Posterior vena cava (tissue), 2 donors: ENCODE data around the gene PTPRJ. TPM values are rescaled to one million over a fixed set of nuclear protein-coding genes. Genes with fewer than 3 reads are reported as not detected.

Experiments
- DNase-seq: peaks from one replicate; pipeline ENCODE4 v3.0.0-alpha.2; 2020; ENCODE audit warnings: low spot score
- intact Hi-C, 2 donors: fragments of 100-400 bp; cut with DNase I; formaldehyde crosslinking; loops; one replicate each; pipeline versions ENCODE4 v1.14.1 to v1.14.2; 2022 to 2023
- total RNA-seq, 2 donors: library from RNA; stranded (reverse); fragmentation: NEBNext Ultra II Directional; extraction: Animal tissue kit (Norgen Biotek cat#: 25700); gene quantifications; one replicate each; pipeline ENCODE4 v1.2.1, GENCODE V29; 2021
- donor health status: DM: yes; HTN: yes; CAD: no.
- donor health status: DM: yes; HTN: yes; CAD: no.

Gene PTPRJ
- total RNA-seq, 2 donors from 2014 or later = 17.4 to 19.7 TPM

- intact Hi-C loops = loop anchor here in 1 of 2 donors (10.0 kb wide), 1 partner anchor 76 kb away; no protein-coding TSS in a partner anchor
- DNase-seq = peak; percentile 61
Observed at GRCh38 chr11:48028914-48029680, 48.7 kb downstream of the PTPRJ start.

DNA sequence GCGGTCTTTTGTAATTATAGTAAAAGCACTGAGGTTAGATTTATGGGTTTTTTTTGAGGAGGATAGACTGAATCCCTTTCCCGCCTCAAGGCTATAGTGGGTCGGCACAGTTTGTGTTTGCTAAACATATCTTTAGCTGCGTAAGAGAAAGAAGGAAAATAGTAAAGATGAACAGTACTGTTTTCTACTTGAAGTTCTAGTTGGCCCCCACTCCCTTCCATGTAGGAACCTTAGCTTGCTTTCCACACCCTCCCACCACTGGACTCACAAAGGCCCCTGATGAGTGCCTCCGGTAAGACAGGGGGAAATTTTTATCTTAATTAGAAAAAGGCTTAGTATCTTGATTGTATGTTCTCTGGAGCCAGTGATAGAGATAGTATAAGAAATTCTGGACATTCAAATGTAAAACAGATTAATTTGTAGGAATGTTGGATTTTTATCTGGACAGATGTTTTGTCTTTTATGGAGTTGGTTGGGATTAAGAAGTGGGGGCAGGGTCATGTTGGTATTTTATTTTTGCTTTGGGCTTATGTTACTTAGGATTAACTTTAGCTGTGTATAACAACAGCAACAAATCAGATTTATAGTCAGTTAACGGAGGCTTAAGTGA lies 49.4 kb downstream of the PTPRJ start:
- DNase-seq = peak; percentile 9

DNA sequence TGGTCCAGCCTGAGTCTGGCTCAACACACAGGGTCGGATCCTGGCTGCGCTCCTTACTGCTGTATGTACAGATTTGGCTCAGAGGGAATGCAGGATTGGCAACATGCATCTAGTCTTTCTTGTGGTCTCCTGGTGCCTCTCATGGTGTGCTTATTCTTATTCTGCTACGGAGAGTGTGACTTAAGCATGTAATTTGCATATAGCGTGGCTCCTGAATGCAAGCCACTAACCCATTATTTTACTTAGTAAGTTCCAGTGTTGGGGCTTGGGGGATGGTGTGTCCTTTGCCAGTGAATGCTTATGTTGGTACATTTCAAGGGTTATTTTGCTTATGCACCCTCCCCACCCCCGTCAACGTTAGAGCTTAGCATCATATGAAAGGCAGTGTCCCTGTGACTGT lies 51.2 kb downstream of the PTPRJ start:
- peak; percentile 23 for DNase-seq
- intact Hi-C loops = no loop called here

More for the DNA sequence above, 49.4 kb downstream of the PTPRJ start:
- intact Hi-C loops = loop anchor here in 1 of 2 donors (10.0 kb wide), 1 partner anchor 75 kb away; no protein-coding TSS in a partner anchor

DNA sequence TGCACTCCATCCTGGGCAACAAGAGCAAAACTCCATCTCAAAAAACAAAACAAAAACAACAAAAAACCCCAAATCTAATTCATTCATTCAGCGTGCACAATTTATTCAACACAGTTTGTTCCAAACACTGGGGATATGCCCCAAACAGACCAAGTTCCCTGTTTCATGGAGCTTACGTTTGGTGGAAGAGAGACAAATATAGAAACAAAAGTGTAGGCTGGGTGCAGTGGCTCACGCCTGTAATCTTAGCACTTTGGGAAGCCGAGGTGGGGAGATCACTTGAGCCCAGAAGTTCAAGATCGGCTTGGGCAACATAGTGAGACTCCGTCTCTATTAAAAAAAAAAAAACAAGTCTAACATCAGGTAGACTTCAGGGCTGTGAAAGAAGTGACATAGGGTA lies 52.4 kb downstream of the PTPRJ start:
- DNase-seq = peak; percentile 2
- intact Hi-C loops = no loop called here

DNA sequence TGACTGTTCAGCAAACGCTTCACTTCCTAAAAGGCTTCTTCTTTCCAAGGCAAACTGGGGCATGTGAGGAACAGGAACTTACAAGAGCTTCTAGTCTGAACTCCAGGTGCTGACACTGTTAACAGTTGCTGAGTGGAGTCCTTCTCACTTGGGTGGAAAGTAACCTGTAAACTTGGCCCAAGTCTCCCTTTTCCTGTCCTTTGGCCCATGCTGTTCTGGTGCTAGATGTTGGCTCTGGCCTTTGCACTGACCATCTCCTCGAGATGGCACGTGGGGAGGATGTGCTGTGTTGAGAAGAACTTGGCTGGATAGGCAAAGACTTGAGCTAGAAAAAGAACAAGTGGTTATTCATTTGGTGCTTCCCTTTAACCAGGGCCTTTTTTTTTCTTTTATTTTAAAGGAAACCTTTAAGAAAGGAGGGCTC lies 53.6 kb downstream of the PTPRJ start:
- DNase-seq = no peak
- intact Hi-C loops = no loop called here

DNA sequence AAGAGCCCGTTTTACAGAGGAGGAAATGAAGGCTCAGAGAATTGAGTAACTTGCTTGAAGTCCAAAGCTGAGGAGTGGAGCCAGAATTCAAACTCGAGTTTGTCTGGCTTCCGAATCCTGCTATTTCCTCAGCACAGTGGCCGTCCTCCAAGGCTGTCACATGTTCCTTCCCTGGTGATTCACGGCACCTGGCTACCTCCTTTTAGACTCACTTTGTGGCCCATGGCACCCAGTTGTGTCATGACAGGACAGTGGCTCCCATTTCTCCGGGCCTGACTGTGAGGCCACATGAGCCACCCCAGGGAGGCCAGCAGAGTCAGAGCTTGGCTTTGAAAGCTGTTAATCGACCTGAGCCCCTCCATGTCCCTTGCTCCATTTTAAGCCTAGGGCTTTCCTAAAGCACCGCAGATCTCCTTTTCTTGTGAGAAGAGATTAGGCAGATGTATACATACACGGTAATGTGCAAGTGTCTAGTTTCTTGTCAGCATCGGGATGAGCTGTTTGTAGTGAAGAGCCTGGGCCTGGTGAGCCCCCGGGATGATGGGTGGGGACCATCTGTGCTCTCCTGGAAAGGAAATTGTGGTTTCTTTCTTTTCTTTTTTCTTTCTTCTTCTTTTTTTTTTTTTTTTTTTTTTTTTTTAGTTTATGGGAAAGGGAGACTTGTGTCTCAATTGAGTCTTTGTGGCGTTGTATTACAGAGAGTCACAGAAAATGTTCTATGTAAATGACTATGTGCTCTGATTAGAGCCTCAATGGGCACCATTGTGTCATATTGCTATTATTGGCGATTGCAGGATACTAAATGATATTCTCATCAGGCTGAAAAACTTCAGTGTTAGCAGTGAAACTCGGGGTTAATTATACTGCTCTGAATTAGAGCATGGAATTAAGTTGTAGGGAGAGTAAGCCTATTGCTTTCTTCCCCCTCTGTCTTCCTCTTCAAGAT lies 54.8 kb downstream of the PTPRJ start:
- DNase-seq = peak; percentile 90
- intact Hi-C loops = no loop called here

DNA sequence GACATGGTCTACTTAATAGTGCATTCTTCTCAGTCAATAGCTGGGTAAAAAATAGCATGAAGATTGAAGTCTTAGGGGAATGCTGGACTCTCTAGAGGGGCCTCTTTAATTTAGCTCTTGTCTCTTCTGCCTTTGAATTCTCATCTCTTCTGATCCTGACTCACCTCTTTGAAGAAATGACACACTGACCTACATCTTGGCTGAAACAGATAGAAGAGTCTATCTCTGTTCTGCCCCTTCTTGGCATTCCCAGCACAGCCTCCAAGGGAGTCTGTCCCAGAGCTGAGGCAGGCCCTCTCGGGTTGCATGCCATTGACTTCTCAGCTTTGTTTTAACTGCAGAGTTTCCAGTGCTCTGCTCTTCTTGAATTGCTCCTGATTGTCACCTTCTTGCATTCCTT lies 55.7 kb downstream of the PTPRJ start:
- DNase-seq = peak; percentile 34
- intact Hi-C loops = loop anchor here in 1 of 2 donors (1.0 kb wide), 1 partner anchor 24 kb away; no protein-coding TSS in a partner anchor

- peak; percentile 3 for DNase-seq
- intact Hi-C loops = loop anchor here in 1 of 2 donors (1.0 kb wide), 1 partner anchor 24 kb away; no protein-coding TSS in a partner anchor
Observed at GRCh38 chr11:48036466-48036865, 56.1 kb downstream of the PTPRJ start.

- intact Hi-C loops = no loop called here
- peak; percentile 5 for DNase-seq
Observed at GRCh38 chr11:48037709-48038468, 57.5 kb downstream of the PTPRJ start.

- no peak for DNase-seq
- intact Hi-C loops = no loop called here
Observed at GRCh38 chr11:48040830-48041444, 60.6 kb downstream of the PTPRJ start.

GRCh38 chr11:48041877-48042695 lies 61.7 kb downstream of the PTPRJ start:
- no peak for DNase-seq
- intact Hi-C loops = no loop called here

DNA sequence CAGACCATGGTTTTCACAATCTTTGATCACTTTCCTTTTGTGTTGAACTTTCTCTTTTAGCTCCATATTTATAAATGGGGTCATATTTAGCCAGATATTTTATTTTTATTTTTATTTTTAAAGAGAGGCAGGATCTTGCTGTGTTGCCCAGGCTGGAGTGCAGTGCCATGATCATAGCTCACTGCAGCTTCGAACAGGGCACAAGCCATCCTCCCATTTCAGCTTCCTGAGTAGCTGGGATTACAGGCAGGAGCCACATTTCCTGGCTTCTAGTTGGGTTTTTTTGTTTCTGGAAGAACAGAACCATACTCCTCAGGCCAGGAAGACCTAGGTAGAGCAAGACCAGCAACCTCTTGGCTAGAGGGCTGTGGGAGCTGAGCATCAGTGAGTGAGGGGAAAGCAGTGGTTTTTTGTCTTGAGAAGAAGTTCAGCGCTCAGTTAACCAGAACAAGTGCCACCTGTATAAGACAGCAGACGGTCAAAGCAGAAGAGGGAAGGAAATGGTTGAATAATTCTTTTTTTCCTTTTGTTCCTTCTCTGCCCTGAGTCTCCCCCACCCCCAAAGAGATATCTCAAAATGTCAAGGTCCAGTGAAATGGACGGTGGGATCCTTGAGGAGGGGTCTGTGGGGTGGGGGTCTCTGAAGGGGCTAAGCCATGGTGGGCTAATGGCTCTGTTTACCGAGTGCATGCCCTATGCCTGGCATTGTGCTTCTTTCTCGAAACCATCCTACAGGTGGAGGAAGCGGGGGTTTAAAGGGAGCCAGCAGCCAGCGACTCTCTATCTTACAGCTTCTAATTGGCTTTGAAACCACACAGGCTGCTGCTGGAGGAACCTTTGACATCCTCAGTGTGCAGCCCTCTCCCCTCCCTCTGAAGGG lies 63.0 kb downstream of the PTPRJ start:
- intact Hi-C loops = no loop called here

DNA sequence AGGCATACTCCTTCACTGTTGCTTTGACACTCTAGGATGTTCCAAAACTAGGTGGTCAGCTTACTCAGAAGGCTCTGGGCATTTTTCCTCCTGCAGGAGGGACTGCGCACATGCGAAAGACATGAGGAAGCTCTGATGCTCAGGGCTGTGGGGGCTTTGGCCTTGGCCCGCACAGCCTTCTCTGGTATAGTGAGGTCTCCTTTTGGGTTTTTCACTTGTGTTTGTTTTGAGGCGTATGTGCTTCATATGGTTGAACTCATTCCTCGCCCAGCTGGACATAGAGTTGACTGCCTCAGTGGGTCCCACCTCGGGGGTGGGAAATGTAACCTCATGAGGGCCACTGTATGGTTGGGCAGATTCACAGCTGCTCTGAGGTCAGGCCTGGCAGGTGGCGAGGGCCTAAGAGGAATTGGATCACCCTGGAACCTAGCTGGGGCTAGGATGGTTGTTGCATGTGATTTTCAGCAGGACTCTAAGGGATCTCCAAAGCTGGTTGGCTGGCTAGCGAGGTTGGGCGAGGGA lies 63.7 kb downstream of the PTPRJ start:
- DNase-seq = peak; percentile 29
- intact Hi-C loops = no loop called here

More for the DNA sequence above, 63.0 kb downstream of the PTPRJ start:
- DNase-seq = peak; percentile 61

DNA sequence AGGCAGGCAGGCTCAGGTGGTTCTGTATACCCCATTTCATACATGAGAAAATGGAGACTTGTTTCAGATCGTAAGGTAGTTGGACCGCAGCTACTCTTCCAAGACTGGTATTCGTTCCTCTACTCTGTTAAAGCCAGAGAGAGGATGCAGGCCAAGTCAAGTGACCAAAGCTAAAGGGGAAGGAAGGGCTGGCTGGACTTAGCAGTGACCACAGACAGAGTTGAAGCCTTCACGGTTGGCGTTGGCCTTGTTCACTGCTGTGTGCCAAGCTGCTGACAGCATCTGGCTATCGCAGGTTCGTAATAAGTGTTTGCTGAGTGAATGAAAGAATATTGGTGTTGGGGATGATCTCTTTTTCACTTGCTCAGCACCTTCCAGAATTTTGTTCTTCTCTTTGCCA lies 64.2 kb downstream of the PTPRJ start:
- DNase-seq = peak; percentile 83
- intact Hi-C loops = no loop called here

DNA sequence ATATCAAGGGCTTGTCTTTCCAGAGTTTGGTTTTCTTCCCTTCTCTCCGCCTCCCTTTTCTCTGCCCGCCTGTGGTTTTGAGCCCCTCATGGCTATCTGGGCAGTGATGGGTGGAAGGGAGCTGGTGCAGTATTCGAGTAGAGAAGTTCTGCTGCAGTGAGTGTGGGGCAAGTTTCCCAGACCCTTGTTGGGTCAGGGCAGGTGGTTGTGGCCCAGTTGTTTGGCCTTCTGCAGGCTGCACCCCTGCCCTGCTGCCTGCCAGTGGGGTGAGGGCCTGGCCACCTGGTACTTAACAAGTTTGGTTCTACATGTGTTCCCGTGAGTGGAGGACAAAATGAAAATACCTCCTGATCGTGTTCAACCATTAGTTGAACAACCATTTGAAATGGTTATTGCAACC lies 65.2 kb downstream of the PTPRJ start:
- peak; percentile 51 for DNase-seq
- intact Hi-C loops = no loop called here

DNA sequence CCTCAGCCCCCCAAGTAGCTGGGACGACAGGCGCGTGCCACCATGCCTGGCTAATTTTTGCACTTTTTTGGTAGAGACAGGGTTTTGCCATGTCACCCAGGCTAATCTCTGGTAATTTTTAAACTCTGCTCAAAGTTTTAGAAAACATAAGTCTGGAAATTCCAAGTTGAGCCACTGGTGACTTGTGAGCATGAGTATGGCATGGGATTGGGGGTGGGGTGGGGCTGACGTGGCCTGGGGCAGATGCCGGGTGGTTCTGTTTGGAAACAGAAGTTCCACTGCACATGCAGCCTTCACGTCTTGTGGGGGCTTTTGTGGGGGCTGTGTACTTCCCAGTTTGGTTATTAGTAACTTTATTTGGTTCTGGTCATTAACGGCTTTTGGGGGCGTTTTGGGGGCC lies 67.3 kb downstream of the PTPRJ start:
- intact Hi-C loops = no loop called here
- peak; percentile 69 for DNase-seq
